Spleen (tissue), 7 donors: ENCODE data around the gene TLCD3B.

Experiments
- POLR2A ChIP-seq, 3 donors: fragments of 450-650 bp; IDR thresholded peaks; one replicate each; pipeline ENCODE4 v1.5.1; 2017; ENCODE audit warnings: antibody characterized with exemption in 3 of 3, mild to moderate bottlenecking in 1 of 3
- TF ChIP-seq, protein P1 (sequence below), 11 experiments: fragments of 200-600 bp in 7 of 11; fragments of 450-650 bp in 4 of 11; sonication (generic) in 4 of 11; IDR thresholded peaks in 8 of 11; conservative IDR thresholded peaks in 3 of 11; 1 replicate in 7 of 11; 2 replicates in 4 of 11; pipeline versions ENCODE4 v1.4.0 to v1.8.0; 2016 to 2021; ENCODE audit warnings: antibody characterized with exemption in 11 of 11, inconsistent platforms in 4 of 11, mild to moderate bottlenecking in 1 of 11
- donor health status: DM: no; HTN: no; CAD: no; lungs with moderate emphysema.
- donor health status: DM: no; HTN: no; CAD: no.
- donor health status: DM: no; HTN: no; CAD: no.

DNA sequence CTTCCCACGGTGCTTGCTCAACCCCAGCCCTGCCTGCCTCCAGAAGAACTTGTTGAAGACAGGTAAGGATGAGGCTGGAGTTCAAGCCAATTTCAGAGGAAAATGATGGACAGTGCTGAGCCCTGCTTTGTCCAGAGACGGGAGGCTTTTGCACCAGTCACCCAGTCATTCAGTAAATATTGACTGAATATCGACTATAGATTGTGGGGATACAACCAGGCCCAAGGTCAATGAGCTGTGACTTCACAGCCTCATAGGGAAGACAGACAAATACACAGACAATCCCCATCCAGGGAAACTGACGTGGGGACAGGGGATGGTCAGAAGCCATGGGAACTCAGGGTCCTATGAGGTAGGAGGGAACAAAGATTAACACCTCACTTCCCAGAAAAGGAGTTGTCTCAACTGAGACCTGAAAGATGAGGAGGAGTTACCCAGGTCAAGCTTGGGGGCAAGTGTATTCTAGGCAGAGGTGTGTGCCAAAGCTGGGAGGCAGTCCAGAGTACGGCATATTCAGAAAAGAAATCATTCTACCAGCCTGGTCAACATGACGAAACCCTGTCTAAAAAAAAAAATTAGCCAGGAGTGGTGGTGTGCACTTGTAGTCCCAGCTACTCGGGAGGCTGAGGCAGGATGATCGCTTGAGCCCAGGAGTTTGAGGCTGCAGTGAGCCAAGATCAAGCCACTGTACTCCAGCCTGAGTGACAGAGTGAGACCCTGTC is 14.4 kb downstream of the TLCD3B start:
- TF ChIP-seq, protein P1, sequence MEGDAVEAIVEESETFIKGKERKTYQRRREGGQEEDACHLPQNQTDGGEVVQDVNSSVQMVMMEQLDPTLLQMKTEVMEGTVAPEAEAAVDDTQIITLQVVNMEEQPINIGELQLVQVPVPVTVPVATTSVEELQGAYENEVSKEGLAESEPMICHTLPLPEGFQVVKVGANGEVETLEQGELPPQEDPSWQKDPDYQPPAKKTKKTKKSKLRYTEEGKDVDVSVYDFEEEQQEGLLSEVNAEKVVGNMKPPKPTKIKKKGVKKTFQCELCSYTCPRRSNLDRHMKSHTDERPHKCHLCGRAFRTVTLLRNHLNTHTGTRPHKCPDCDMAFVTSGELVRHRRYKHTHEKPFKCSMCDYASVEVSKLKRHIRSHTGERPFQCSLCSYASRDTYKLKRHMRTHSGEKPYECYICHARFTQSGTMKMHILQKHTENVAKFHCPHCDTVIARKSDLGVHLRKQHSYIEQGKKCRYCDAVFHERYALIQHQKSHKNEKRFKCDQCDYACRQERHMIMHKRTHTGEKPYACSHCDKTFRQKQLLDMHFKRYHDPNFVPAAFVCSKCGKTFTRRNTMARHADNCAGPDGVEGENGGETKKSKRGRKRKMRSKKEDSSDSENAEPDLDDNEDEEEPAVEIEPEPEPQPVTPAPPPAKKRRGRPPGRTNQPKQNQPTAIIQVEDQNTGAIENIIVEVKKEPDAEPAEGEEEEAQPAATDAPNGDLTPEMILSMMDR (IDR thresholded peaks at IDR 0.05 in 8 of 11, conservative IDR thresholded peaks at IDR 0.05 in 3 of 11), result no peak
- TF ChIP-seq POLR2A (IDR thresholded peaks at IDR 0.05), result no peak
